MM.1S (cell line): ENCODE measurements around the gene XPOT.

Experiments
- DNase-seq: peaks from one replicate; pipeline ENCODE4 v3.0.0-alpha.2; 2015
- H2AFZ ChIP-seq: fragments of 300-600 bp; sonication (generic); 2 replicates; pipeline ENCODE4 v1.6.0; 2016; ENCODE audit warnings: antibody characterized with exemption, low read length
- H3F3A ChIP-seq: fragments of 300-600 bp; sonication (generic); 2 replicates; pipeline ENCODE4 v1.6.1; 2016; ENCODE audit warnings: mild to moderate bottlenecking, antibody characterized with exemption, low read length, moderate library complexity, mixed read lengths; ENCODE audit not compliant: insufficient read depth
- H3K27ac ChIP-seq: fragments of 300-600 bp; sonication (generic); 2 replicates; pipeline ENCODE4 v1.5.1; 2016; ENCODE audit warnings: mild to moderate bottlenecking, low read length
- H3K27me3 ChIP-seq: fragments of 300-600 bp; sonication (generic); replicated peaks from 2 replicates; pipeline ENCODE4 v1.6.0; 2016; ENCODE audit warnings: low read length; ENCODE audit not compliant: insufficient read depth
- H3K36me3 ChIP-seq: fragments of 300-600 bp; sonication (generic); replicated peaks from 2 replicates; pipeline ENCODE4 v1.6.1; 2016; ENCODE audit warnings: mild to moderate bottlenecking, low read length, mixed read lengths; ENCODE audit not compliant: insufficient read depth
- H3K4me1 ChIP-seq: fragments of 300-600 bp; sonication (generic); 2 replicates; pipeline ENCODE4 v1.6.1; 2016; ENCODE audit warnings: low read length, mixed read lengths
- H3K4me2 ChIP-seq: fragments of 300-600 bp; sonication (generic); 2 replicates; pipeline ENCODE4 v1.6.0; 2016; ENCODE audit warnings: low read depth, low read length
- H3K4me3 ChIP-seq: fragments of 300-600 bp; sonication (generic); 2 replicates; pipeline ENCODE4 v1.5.1; 2016; ENCODE audit warnings: low read length, mixed read lengths
- H3K79me2 ChIP-seq: fragments of 300-600 bp; sonication (generic); 2 replicates; pipeline ENCODE4 v1.6.1; 2016; ENCODE audit warnings: mixed run types, low read length, mixed read lengths
- H3K9ac ChIP-seq: fragments of 300-600 bp; sonication (generic); 2 replicates; pipeline ENCODE4 v1.6.1; 2016; ENCODE audit warnings: low read length, mixed read lengths
- H3K9me2 ChIP-seq: fragments of 300-600 bp; sonication (generic); replicated peaks from 2 replicates; pipeline ENCODE4 v1.6.1; 2016; ENCODE audit warnings: mild to moderate bottlenecking, low read length, mixed read lengths; ENCODE audit not compliant: insufficient read depth
- H3K9me3 ChIP-seq: fragments of 300-600 bp; sonication (generic); replicated peaks from 2 replicates; pipeline ENCODE4 v1.6.1; 2016; ENCODE audit warnings: mild to moderate bottlenecking, low read length, mixed read lengths; ENCODE audit not compliant: insufficient read depth
- H4K20me1 ChIP-seq: fragments of 300-600 bp; sonication (generic); 2 replicates; pipeline ENCODE4 v1.6.1; 2016; ENCODE audit warnings: mild to moderate bottlenecking, low read length, moderate library complexity, mixed read lengths; ENCODE audit not compliant: insufficient read depth
- EZH2 ChIP-seq: fragments of 300-600 bp; sonication (generic); optimal IDR thresholded peaks from 2 replicates; pipeline ENCODE3; 2017; ENCODE audit warnings: low read depth, mild to moderate bottlenecking, antibody characterized with exemption, low read length, mixed read lengths
- EZH2phosphoT487 ChIP-seq: fragments of 300-600 bp; sonication (generic); IDR thresholded peaks from 2 replicates; pipeline ENCODE4 v1.6.1; 2018; ENCODE audit warnings: antibody characterized with exemption, low read length
- TF ChIP-seq, protein P1 (sequence below): fragments of 300-600 bp; sonication (generic); IDR thresholded peaks from 2 replicates; pipeline ENCODE4 v1.5.1; 2016; ENCODE audit warnings: antibody characterized with exemption, low read length, mixed read lengths

XPOT gene

DNA sequence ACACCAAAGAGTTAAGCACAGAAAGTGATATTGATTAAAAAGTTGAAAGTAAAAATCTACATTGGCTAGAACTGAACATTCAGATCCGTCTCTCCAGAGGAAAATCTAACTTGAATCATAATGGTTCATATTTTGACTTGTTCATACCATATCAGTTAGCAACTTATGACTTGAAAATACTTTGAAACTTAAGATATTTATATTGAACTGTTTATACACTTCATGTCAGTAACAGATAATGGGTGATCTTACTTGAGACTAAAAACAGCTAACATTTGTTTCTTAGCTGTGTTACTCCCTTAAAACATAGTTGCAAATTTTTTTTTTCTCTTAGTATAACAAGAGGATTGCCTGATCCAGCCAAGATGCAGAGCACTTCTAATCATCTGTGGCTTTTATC, 51.3 kb downstream of the XPOT start:
- Histone ChIP-seq H3K9ac (no peak overlapping the region), H3K27ac (no peak overlapping the region), H3K9me2 (no peaks in the 10 kb centered on the region), H3K4me1 (peaks cover 21% of the 10 kb centered on the region), H3K36me3 (no peaks in the 10 kb centered on the region; the same call in 1 of the 2 replicates), H3K9me3 (no peaks in the 10 kb centered on the region), H4K20me1 (no peaks in the 10 kb centered on the region), H3K4me2 (no peak overlapping the region), H3K4me3 (no peak overlapping the region), H3K27me3 (no peaks in the 10 kb centered on the region), H3F3A (peaks cover 25% of the 10 kb centered on the region), H3K79me2 (peaks cover 89% of the 10 kb centered on the region), H2AFZ (no peak overlapping the region)
- DNase-seq = no peak
- TF ChIP-seq, protein P1, sequence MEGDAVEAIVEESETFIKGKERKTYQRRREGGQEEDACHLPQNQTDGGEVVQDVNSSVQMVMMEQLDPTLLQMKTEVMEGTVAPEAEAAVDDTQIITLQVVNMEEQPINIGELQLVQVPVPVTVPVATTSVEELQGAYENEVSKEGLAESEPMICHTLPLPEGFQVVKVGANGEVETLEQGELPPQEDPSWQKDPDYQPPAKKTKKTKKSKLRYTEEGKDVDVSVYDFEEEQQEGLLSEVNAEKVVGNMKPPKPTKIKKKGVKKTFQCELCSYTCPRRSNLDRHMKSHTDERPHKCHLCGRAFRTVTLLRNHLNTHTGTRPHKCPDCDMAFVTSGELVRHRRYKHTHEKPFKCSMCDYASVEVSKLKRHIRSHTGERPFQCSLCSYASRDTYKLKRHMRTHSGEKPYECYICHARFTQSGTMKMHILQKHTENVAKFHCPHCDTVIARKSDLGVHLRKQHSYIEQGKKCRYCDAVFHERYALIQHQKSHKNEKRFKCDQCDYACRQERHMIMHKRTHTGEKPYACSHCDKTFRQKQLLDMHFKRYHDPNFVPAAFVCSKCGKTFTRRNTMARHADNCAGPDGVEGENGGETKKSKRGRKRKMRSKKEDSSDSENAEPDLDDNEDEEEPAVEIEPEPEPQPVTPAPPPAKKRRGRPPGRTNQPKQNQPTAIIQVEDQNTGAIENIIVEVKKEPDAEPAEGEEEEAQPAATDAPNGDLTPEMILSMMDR = no peak
- no peak for TF ChIP-seq EZH2phosphoT487
- TF ChIP-seq EZH2 = no peak

DNA sequence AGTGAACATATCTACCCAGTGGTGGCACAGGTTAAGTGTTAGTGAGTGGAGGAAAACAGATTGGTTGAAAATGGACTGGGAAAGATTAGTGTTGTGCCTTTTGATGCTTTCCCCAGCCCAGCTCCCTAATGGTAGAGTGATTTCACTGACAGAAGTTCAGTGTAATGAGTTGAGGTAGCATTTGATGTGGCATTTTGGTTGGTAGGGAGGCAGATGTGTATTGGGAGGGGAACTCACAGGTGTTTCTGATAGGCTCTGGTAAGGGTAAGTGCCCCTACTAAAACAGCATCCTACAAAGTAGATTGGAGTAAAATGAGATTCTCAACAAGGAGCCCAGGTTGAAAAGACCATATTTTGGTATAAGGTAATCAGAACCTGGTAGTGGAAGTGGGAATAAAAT, 51.9 kb downstream of the XPOT start:
- no peaks in the 10 kb centered on the region for H4K20me1 ChIP-seq
- TF ChIP-seq EZH2phosphoT487 (no peak), EZH2 (no peak)
- TF ChIP-seq, protein P1 = no peak
- no peak overlapping the region for H3K4me2 ChIP-seq
- no peak overlapping the region for H3K9ac ChIP-seq
- no peaks in the 10 kb centered on the region for H3K9me2 ChIP-seq
- DNase-seq = no peak
- H3K79me2 ChIP-seq = peaks cover 91% of the 10 kb centered on the region
- no peaks in the 10 kb centered on the region for H3K27me3 ChIP-seq
- no peak overlapping the region for H3K4me3 ChIP-seq
- H2AFZ ChIP-seq = no peak overlapping the region
- H3F3A ChIP-seq = peaks cover 21% of the 10 kb centered on the region
- H3K27ac ChIP-seq = no peak overlapping the region
- H3K4me1 ChIP-seq = peaks cover 15% of the 10 kb centered on the region
- H3K9me3 ChIP-seq = no peaks in the 10 kb centered on the region
- no peaks in the 10 kb centered on the region; the same call in 1 of the 2 replicates for H3K36me3 ChIP-seq

DNA sequence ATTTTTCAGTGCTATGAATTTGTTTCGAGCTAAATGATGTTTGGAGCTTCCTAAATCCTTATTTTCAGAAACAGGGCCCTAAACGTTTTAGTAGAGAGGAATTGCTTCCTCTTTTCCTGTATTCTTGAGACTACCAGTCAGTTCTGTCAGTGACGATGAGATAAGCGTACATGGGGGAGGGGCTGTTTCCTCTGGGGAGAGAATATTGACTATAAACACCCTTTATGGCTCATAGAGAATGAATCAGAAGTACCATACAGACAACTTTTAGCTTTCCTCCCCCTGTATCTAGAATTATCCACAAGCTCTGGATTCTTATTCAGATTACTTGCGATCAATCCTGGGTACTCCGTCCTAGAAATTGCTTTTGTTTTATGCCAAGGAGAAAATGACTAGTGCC, 52.8 kb downstream of the XPOT start:
- Histone ChIP-seq H3K4me1 (peaks cover 14% of the 10 kb centered on the region), H3K9me2 (no peaks in the 10 kb centered on the region), H3K9me3 (no peaks in the 10 kb centered on the region), H3K4me2 (no peak overlapping the region), H3K27ac (no peak overlapping the region), H2AFZ (no peak overlapping the region), H3K36me3 (no peaks in the 10 kb centered on the region; the same call in 1 of the 2 replicates), H4K20me1 (no peaks in the 10 kb centered on the region), H3K4me3 (no peak overlapping the region), H3F3A (peaks cover 18% of the 10 kb centered on the region), H3K27me3 (no peaks in the 10 kb centered on the region), H3K9ac (no peak overlapping the region), H3K79me2 (peaks cover 93% of the 10 kb centered on the region)
- TF ChIP-seq EZH2phosphoT487 (no peak), EZH2 (no peak)
- TF ChIP-seq, protein P1 = no peak
- DNase-seq = no peak
